HG02885 (cell line): ENCODE results near the gene LY6G6F.

ENCODE experiments used
- ATAC-seq: cut with Tn5 transposase; IDR thresholded peaks from one replicate; pipeline ENCODE4 v1.9.1; 2021; ENCODE audit warnings: mild to moderate bottlenecking; ENCODE audit not compliant: unreplicated experiment, poor library complexity

The LY6G6F gene

GRCh38 chr6:31676322-31676903 is 30.3 kb upstream of the LY6G6F start:
- no peak for ATAC-seq

- no peak for ATAC-seq
Measured at GRCh38 chr6:31676904-31677303, 29.8 kb upstream of the LY6G6F start.

GRCh38 chr6:31677955-31678354 is 28.7 kb upstream of the LY6G6F start:
- ATAC-seq = no peak

GRCh38 chr6:31680226-31681134 is 26.2 kb upstream of the LY6G6F start, which contains the start of gene LY6G5C:
LY6G5C (minus strand) TSS chr6:31681067; CDS start chr6:31680373, 694 bp downstream.
- ATAC-seq = peak; percentile 51

GRCh38 chr6:31681135-31681671 is 25.5 kb upstream of the LY6G6F start:
- no peak for ATAC-seq

GRCh38 chr6:31683591-31683990 is 23.1 kb upstream of the LY6G6F start:
- ATAC-seq = no peak

GRCh38 chr6:31686483-31686882 is 20.2 kb upstream of the LY6G6F start:
- ATAC-seq = no peak

- ATAC-seq = no peak
Measured at GRCh38 chr6:31687321-31687720, 19.3 kb upstream of the LY6G6F start.

- ATAC-seq = no peak
Measured at GRCh38 chr6:31687860-31688693, 18.6 kb upstream of the LY6G6F start.

GRCh38 chr6:31689249-31690110 is 17.2 kb upstream of the LY6G6F start:
- ATAC-seq = no peak

GRCh38 chr6:31690231-31691077 is 16.2 kb upstream of the LY6G6F start:
- ATAC-seq = no peak

- ATAC-seq = no peak
Measured at GRCh38 chr6:31691078-31691463, 15.6 kb upstream of the LY6G6F start.

GRCh38 chr6:31691564-31692108 is 15.0 kb upstream of the LY6G6F start:
- ATAC-seq = no peak

GRCh38 chr6:31692353-31692752 is 14.3 kb upstream of the LY6G6F start:
- no peak for ATAC-seq

- no peak for ATAC-seq
Measured at GRCh38 chr6:31692886-31693285, 13.8 kb upstream of the LY6G6F start.

GRCh38 chr6:31693535-31693934 is 13.1 kb upstream of the LY6G6F start:
- no peak for ATAC-seq

- ATAC-seq = no peak
Measured at GRCh38 chr6:31697555-31697954, 9.1 kb upstream of the LY6G6F start.

GRCh38 chr6:31700740-31701401 is 5.8 kb upstream of the LY6G6F start:
- no peak for ATAC-seq
